Activated CD8-positive, alpha-beta T cell treated with anti-CD3 and anti-CD28 coated beads for 36 hours (primary cell): Measurements from ENCODE around the gene CYP4F3. TPM values are rescaled to one million over a fixed set of nuclear protein-coding genes. Genes with fewer than 3 reads are reported as not detected.

ENCODE experiments used
- ATAC-seq: fragments of 200-7000 bp; cut with Tn5 transposase; one replicate; pipeline ENCODE4 v1.10.0; 2021; ENCODE audit warnings: mild to moderate bottlenecking, moderate library complexity
- CTCF ChIA-PET: fragments of 350-600 bp; sonication (Branson Sonifier 250); formaldehyde crosslinking; loops from one replicate; lab custom pipeline; 2021; ENCODE audit warnings: antibody characterized with exemption; lab: Charles Lee
- POLR2A ChIA-PET: fragments of 350-600 bp; sonication (Branson Sonifier 250); formaldehyde crosslinking; loops from one replicate; lab custom pipeline; 2021; ENCODE audit warnings: antibody characterized with exemption; lab: Charles Lee
- DNase-seq: peaks from one replicate; pipeline ENCODE4 v3.0.0-alpha.2; 2020
- H3K27ac Mint-ChIP-seq: one replicate; pipeline ENCODE4 v1.8.0; 2021; ENCODE audit warnings: mild to moderate bottlenecking, mixed read lengths
- H3K27me3 Mint-ChIP-seq: one replicate; pipeline ENCODE4 v1.8.0; 2021; ENCODE audit warnings: mixed read lengths
- H3K36me3 Mint-ChIP-seq: one replicate; pipeline ENCODE4 v1.8.0; 2021; ENCODE audit warnings: low read depth, mixed read lengths
- H3K4me1 Mint-ChIP-seq: one replicate; pipeline ENCODE4 v1.8.0; 2021; ENCODE audit warnings: low read depth, mixed read lengths
- H3K4me3 Mint-ChIP-seq: one replicate; pipeline ENCODE4 v1.8.0; 2021; ENCODE audit warnings: mild to moderate bottlenecking, moderate library complexity, mixed read lengths
- H3K9me3 Mint-ChIP-seq: one replicate; pipeline ENCODE4 v1.8.0; 2021; ENCODE audit warnings: mixed read lengths
- CTCF ChIP-seq: fragments of 200-600 bp; IDR thresholded peaks from one replicate; pipeline ENCODE4 v1.8.0; 2022; ENCODE audit warnings: antibody characterized with exemption, mild to moderate bottlenecking
- intact Hi-C: fragments of 100-400 bp; cut with micrococcal nuclease; formaldehyde crosslinking; loops from one replicate; pipeline ENCODE4 v1.10.0; 2022
- total RNA-seq, 2 experiments: library from RNA; stranded (reverse); gene quantifications; one replicate each; pipeline ENCODE4 v1.2.3, GENCODE V29; 2021

Gene CYP4F3
- total RNA-seq, 2 experiments from 2014 or later: 0.16 TPM

GRCh38 chr19:15609261-15609660, 31.4 kb upstream of the CYP4F3 start:
- no peaks in the 10 kb centered on the region for H3K9me3 Mint-ChIP-seq
- ChIA-PET POLR2A (no interaction called here), CTCF (no interaction called here)
- intact Hi-C loops: no loop called here
- H3K27me3 Mint-ChIP-seq: peaks cover 2% of the 10 kb centered on the region
- no peaks in the 10 kb centered on the region for H3K36me3 Mint-ChIP-seq
- no peak overlapping the region for H3K27ac Mint-ChIP-seq
- no peaks in the 10 kb centered on the region for H3K4me1 Mint-ChIP-seq
- ATAC-seq (no peak), DNase-seq (no peak)
- no peak for TF ChIP-seq CTCF
- H3K4me3 Mint-ChIP-seq: no peak overlapping the region

- no peak for DNase-seq
- no peak for ATAC-seq
- Mint-ChIP-seq H3K27ac (no peak overlapping the region), H3K27me3 (peaks cover 5% of the 10 kb centered on the region), H3K4me1 (no peaks in the 10 kb centered on the region), H3K9me3 (no peaks in the 10 kb centered on the region), H3K36me3 (no peaks in the 10 kb centered on the region), H3K4me3 (no peak overlapping the region)
- ChIA-PET POLR2A (no interaction called here), CTCF (no interaction called here)
- TF ChIP-seq CTCF: no peak
- intact Hi-C loops: no loop called here
Measured at GRCh38 chr19:15612342-15612741, 28.4 kb upstream of the CYP4F3 start.

- CTCF ChIA-PET: interaction anchor here (1.2 kb wide), 1 partner anchor 17 kb away, joined by 5 read pairs; no protein-coding TSS in a partner anchor
- intact Hi-C loops: no loop called here
- no peaks in the 10 kb centered on the region for H3K9me3 Mint-ChIP-seq
- peaks cover 11% of the 10 kb centered on the region for H3K27me3 Mint-ChIP-seq
- H3K36me3 Mint-ChIP-seq: no peaks in the 10 kb centered on the region
- DNase-seq (no peak), ATAC-seq (no peak)
- POLR2A ChIA-PET: no interaction called here
- no peak overlapping the region for H3K27ac Mint-ChIP-seq
- no peak for TF ChIP-seq CTCF
- no peaks in the 10 kb centered on the region for H3K4me1 Mint-ChIP-seq
- no peak overlapping the region for H3K4me3 Mint-ChIP-seq
Measured at GRCh38 chr19:15613338-15613737, 27.4 kb upstream of the CYP4F3 start.

GRCh38 chr19:15614507-15615379, 26.0 kb upstream of the CYP4F3 start, which contains the start of gene CYP4F8:
TSS of gene CYP4F8 (plus strand) at chr19:15615218. CDS start at chr19:15615617, 399 bp downstream.
- Mint-ChIP-seq H3K9me3 (no peaks in the 10 kb centered on the region), H3K36me3 (no peaks in the 10 kb centered on the region), H3K27ac (no peak within 1 kb of the TSS), H3K4me1 (no peaks in the 10 kb centered on the region), H3K27me3 (peaks cover 13% of the 10 kb centered on the region), H3K4me3 (no peak within 1 kb of the TSS)
- CTCF ChIA-PET: interaction anchor here (1.2 kb wide), 1 partner anchor 15 kb away, joined by 5 read pairs; no protein-coding TSS in a partner anchor
- ATAC-seq: no peak
- TF ChIP-seq CTCF: no peak
- intact Hi-C loops: no loop called here
- POLR2A ChIA-PET: no interaction called here
- DNase-seq: no peak

GRCh38 chr19:15615526-15615925, 25.2 kb upstream of the CYP4F3 start:
- CTCF ChIA-PET: no interaction called here
- no peak for TF ChIP-seq CTCF
- no peak for DNase-seq
- Mint-ChIP-seq H3K27me3 (peaks cover 14% of the 10 kb centered on the region), H3K36me3 (no peaks in the 10 kb centered on the region), H3K27ac (no peak overlapping the region), H3K4me1 (no peaks in the 10 kb centered on the region), H3K9me3 (no peaks in the 10 kb centered on the region), H3K4me3 (no peak overlapping the region)
- POLR2A ChIA-PET: no interaction called here
- no peak for ATAC-seq
- intact Hi-C loops: no loop called here
